MM.1S (cell line): Measurements from ENCODE around the gene OR5M11.

Source experiments
- CTCF ChIP-seq: fragments of 300-600 bp; sonication (generic); IDR thresholded peaks from 2 replicates; pipeline ENCODE4 v1.5.1; 2016; ENCODE audit warnings: antibody characterized with exemption, low read length, mixed read lengths
- EZH2 ChIP-seq: fragments of 300-600 bp; sonication (generic); optimal IDR thresholded peaks from 2 replicates; pipeline ENCODE3; 2017; ENCODE audit warnings: low read depth, mild to moderate bottlenecking, antibody characterized with exemption, low read length, mixed read lengths
- EZH2phosphoT487 ChIP-seq: fragments of 300-600 bp; sonication (generic); IDR thresholded peaks from 2 replicates; pipeline ENCODE4 v1.6.1; 2018; ENCODE audit warnings: antibody characterized with exemption, low read length

- no peak for TF ChIP-seq CTCF
- no peak for TF ChIP-seq EZH2
- TF ChIP-seq EZH2phosphoT487: no peak
Measured at GRCh38 chr11:56497010-56497409, 46.0 kb downstream of the OR5M11 start.
